Myocyte (in vitro differentiated cells): ENCODE data around the gene TMEM184B. TPM values are rescaled to one million over a fixed set of nuclear protein-coding genes. Genes with fewer than 3 reads are reported as not detected.
"Not testable (repeated sequence)": the region's sequence is repeated elsewhere in the genome, so short reads cannot be mapped to it uniquely, and the experiment has no call there.

ENCODE experiments used
- DNase-seq: peaks from one replicate; pipeline ENCODE4 v3.0.0-alpha.2; 2012; ENCODE audit warnings: low read depth
- total RNA-seq: library from RNA; depleted of rRNA; stranded (reverse); fragments of >200 nt; gene quantifications from 2 replicates; pipeline ENCODE4 v1.2.3, GENCODE V29; 2014

TMEM184B gene
- total RNA-seq, 1 donor from 2014 or later = 53.4 TPM

GRCh38 chr22:38249803-38250642, 22.8 kb downstream of the TMEM184B start:
- no peak for DNase-seq

GRCh38 chr22:38249301-38249700, 23.5 kb downstream of the TMEM184B start:
- no peak for DNase-seq

GRCh38 chr22:38248280-38248679, 24.5 kb downstream of the TMEM184B start:
- DNase-seq = no peak

- no peak for DNase-seq
Observed at GRCh38 chr22:38247713-38248112, 25.1 kb downstream of the TMEM184B start.

- no peak for DNase-seq
Observed at GRCh38 chr22:38246692-38247091, 26.1 kb downstream of the TMEM184B start.

GRCh38 chr22:38246046-38246658, 26.7 kb downstream of the TMEM184B start:
- DNase-seq = no peak

GRCh38 chr22:38244106-38244505, 28.7 kb downstream of the TMEM184B start:
- DNase-seq = no peak

GRCh38 chr22:38243007-38243765, 29.6 kb downstream of the TMEM184B start:
- DNase-seq = peak; percentile 84

GRCh38 chr22:38240734-38241252, 32.0 kb downstream of the TMEM184B start:
- DNase-seq = peak; percentile 95

GRCh38 chr22:38239101-38239761, 33.6 kb downstream of the TMEM184B start:
- DNase-seq = peak; percentile 94

GRCh38 chr22:38238519-38239071, 34.2 kb downstream of the TMEM184B start:
- peak; percentile 82 for DNase-seq

- no peak for DNase-seq
Observed at GRCh38 chr22:38236786-38237185, 36.0 kb downstream of the TMEM184B start.

GRCh38 chr22:38235240-38235850, 37.5 kb downstream of the TMEM184B start:
- no peak for DNase-seq

- not testable (repeated sequence) for DNase-seq
Observed at GRCh38 chr22:38233856-38234255, 39.0 kb downstream of the TMEM184B start.

- peak; percentile 18 for DNase-seq
Observed at GRCh38 chr22:38233427-38233826, 39.4 kb downstream of the TMEM184B start.

GRCh38 chr22:38232196-38232595, 40.6 kb downstream of the TMEM184B start:
- DNase-seq = no peak

- DNase-seq = no peak
Observed at GRCh38 chr22:38230916-38231315, 41.9 kb downstream of the TMEM184B start.

- peak; percentile 27 for DNase-seq
Observed at GRCh38 chr22:38230108-38230825, 42.5 kb downstream of the TMEM184B start.

GRCh38 chr22:38228873-38229740, 43.7 kb downstream of the TMEM184B start:
- DNase-seq = peak; percentile 79
